Measurements from ENCODE around the gene SMARCC2. TPM values are rescaled to one million over a fixed set of nuclear protein-coding genes. Genes with fewer than 3 reads are reported as not detected.

Gene SMARCC2
- polyA plus RNA-seq, 2 of the 4 experiments (the other 2 are of a cell fraction) = 51.9 to 83.9 TPM

- ATAC-seq = no peak
- ChIA-PET CTCF (interaction anchor here (15.7 kb wide), 1 partner anchor 67 kb away, joined by 204 read pairs; the partner anchor contains the start of gene SMARCC2), POLR2A (interaction anchor here (0.6 kb wide), 1 partner anchor 39 kb away, joined by 4 read pairs; no protein-coding TSS in a partner anchor)
- WGBS (ENCODE audit: missing lambda C conversion rate) = 89% methylated on average over 2 of the region's 2 CpGs
- H3K4me3 ChIP-seq = no peak overlapping the region
- H3K4me2 ChIP-seq = no peak overlapping the region
- H3K4me1 ChIP-seq = peaks cover 33% of the 10 kb centered on the region
- no peaks in the 10 kb centered on the region for H3K9me3 ChIP-seq
- DNase-seq (ENCODE audit: low read depth in 1 of 2, low spot score in 1 of 2) = no peak
- TF ChIP-seq KDM1A (IDR thresholded peaks at IDR 0.05; ENCODE audit: low read depth) (no peak), RCOR1 (IDR thresholded peaks at IDR 0.05; ENCODE audit: low read depth, low read length) (no peak), REST (IDR thresholded peaks at IDR 0.05) (no peak), GATA3 (IDR thresholded peaks at IDR 0.05; ENCODE audit: borderline replicate concordance) (no peak), KDM5A (IDR thresholded peaks at IDR 0.05) (no peak), RARB (CRISPR knock-in tag; IDR thresholded peaks at IDR 0.05) (no peak), CBX2 (IDR thresholded peaks at IDR 0.05; ENCODE audit: borderline replicate concordance, low read depth) (no peak), ZSCAN20 (CRISPR knock-in tag; IDR thresholded peaks at IDR 0.05) (no peak), ZC3H11A (IDR thresholded peaks at IDR 0.05) (no peak), ZNF302 (CRISPR knock-in tag; IDR thresholded peaks at IDR 0.05) (no peak), MAFK (IDR thresholded peaks at IDR 0.05; ENCODE audit: partially characterized antibody) (no peak), RAD21 (conservative IDR thresholded peaks at IDR 0.05 in 1 of 2, IDR thresholded peaks at IDR 0.05 in 1 of 2) (no peak), CHD4 (IDR thresholded peaks at IDR 0.05; ENCODE audit: borderline replicate concordance) (no peak), CEBPB (IDR thresholded peaks at IDR 0.05) (no peak), MYC (IDR thresholded peaks at IDR 0.05; ENCODE audit: borderline replicate concordance, low read length) (no peak), CHD2 (IDR thresholded peaks at IDR 0.05; ENCODE audit: low read length, partially characterized antibody) (no peak)
- no peak for FAIRE-seq
- H3K27ac ChIP-seq = no peak overlapping the region
Measured at GRCh38 chr12:56122637-56123036, 66.6 kb downstream of the SMARCC2 start.

GRCh38 chr12:56121204-56121870 is 67.9 kb downstream of the SMARCC2 start:
- no peak for DNase-seq (ENCODE audit: low read depth in 1 of 2, low spot score in 1 of 2)
- TF ChIP-seq RARB (CRISPR knock-in tag; IDR thresholded peaks at IDR 0.05) = no peak
- no peak for TF ChIP-seq ZFP36 (IDR thresholded peaks at IDR 0.05; ENCODE audit: borderline replicate concordance, partially characterized antibody)
- TF ChIP-seq FOSL2 (IDR thresholded peaks at IDR 0.05) = no peak
- no peak for TF ChIP-seq FOSL2 (CRISPR knock-in tag; IDR thresholded peaks at IDR 0.05)
- TF ChIP-seq FOXS1 (CRISPR knock-in tag; IDR thresholded peaks at IDR 0.05) = no peak
- no peak for TF ChIP-seq TP53 (CRISPR knock-in tag; IDR thresholded peaks at IDR 0.05)
- TF ChIP-seq REST (IDR thresholded peaks at IDR 0.05) = no peak
- TF ChIP-seq MAX (IDR thresholded peaks at IDR 0.05) = no peak
- ChIA-PET POLR2A (interaction anchor here (4.2 kb wide), 1 partner anchor 68 kb away, joined by 36 read pairs; the partner anchor contains the start of gene SMARCC2), CTCF (interaction anchor here (1.0 to 15.7 kb wide), 9 partner anchors 15 to 137 kb away, joined by 3 to 204 read pairs (median 4); partner anchors contain the start of genes ANKRD52, ERBB3, PA2G4 and RNF41)
- H3K4me2 ChIP-seq = no peak overlapping the region
- peaks cover 21% of the 10 kb centered on the region for H3K4me1 ChIP-seq
- H3K4me3 ChIP-seq = no peak overlapping the region
- no peaks in the 10 kb centered on the region for H3K9me3 ChIP-seq
- no peak for ATAC-seq
- 90% methylated on average over 11 of the region's 11 CpGs for WGBS (ENCODE audit: missing lambda C conversion rate)
- no peak overlapping the region for H3K27ac ChIP-seq
- no peak for FAIRE-seq
